Endothelial cell of umbilical vein (primary cell): ENCODE results near the gene MAPKAPK2. TPM values are rescaled to one million over a fixed set of nuclear protein-coding genes. Genes with fewer than 3 reads are reported as not detected.

Experiments
- BruUV-seq: library from RNA; stranded (reverse); fragments of 400-500 nt; replicated peaks from 2 replicates; lab custom pipeline; 2021; lab: Mats Ljungman, UMichigan
- CTCF ChIA-PET: fragments of 300-600, 350-600 bp; sonication (Branson Sonifier 250); formaldehyde crosslinking; loops from one replicate; lab custom pipeline; 2021; ENCODE audit warnings: antibody characterized with exemption, inconsistent platforms; lab: Charles Lee
- POLR2A ChIA-PET: fragments of 300-600, 350-600 bp; sonication (Branson Sonifier 250); formaldehyde crosslinking; loops from one replicate; lab custom pipeline; 2021; ENCODE audit warnings: antibody characterized with exemption, inconsistent platforms; lab: Charles Lee
- DNase-seq: peaks from one replicate; pipeline ENCODE4 v3.0.0-alpha.2; 2011; ENCODE audit warnings: low read depth, low spot score
- FAIRE-seq: peaks from 2 replicates; lab custom pipeline; 2011; peaks lifted over from hg19 to GRCh38; lab: Jason Lieb, UNC
- H2AFZ ChIP-seq: 2 replicates; pipeline ENCODE4 v1.6.0; 2012; ENCODE audit warnings: low read depth, low read length, control low read depth, inconsistent platforms
- H3K27ac ChIP-seq: 2 replicates; pipeline ENCODE4 v1.5.1; 2011; ENCODE audit warnings: low read depth, mild to moderate bottlenecking, control low read depth, low read length, moderate library complexity; ENCODE audit not compliant: insufficient read depth
- H3K27me3 ChIP-seq, 2 experiments: 2 replicates each; pipeline versions ENCODE4 v1.6.0 to v1.6.1; 2011; ENCODE audit warnings: low read length in 2 of 2, mixed read lengths in 1 of 2; ENCODE audit not compliant: control insufficient read depth in 2 of 2, insufficient read depth in 2 of 2
- H3K36me3 ChIP-seq, 2 experiments: 2 replicates in 1 of 2; 3 replicates in 1 of 2; pipeline ENCODE4 v1.5.1; 2011; ENCODE audit warnings: low read length in 2 of 2, mild to moderate bottlenecking in 1 of 2, moderate library complexity in 1 of 2; ENCODE audit not compliant: control insufficient read depth in 2 of 2, insufficient read depth in 2 of 2; ENCODE audit errors: extremely low read depth in 1 of 2
- H3K4me1 ChIP-seq: 3 replicates; pipeline ENCODE4 v1.5.1; 2011; ENCODE audit warnings: mild to moderate bottlenecking, low read length; ENCODE audit not compliant: control insufficient read depth, insufficient read depth; ENCODE audit errors: extremely low read depth
- H3K4me2 ChIP-seq: 2 replicates; pipeline ENCODE4 v1.6.1; 2011; ENCODE audit warnings: low read length, control low read depth, mixed read lengths; ENCODE audit not compliant: insufficient read depth
- H3K4me3 ChIP-seq, 3 experiments: fragments of 200-600 bp in 1 of 3; sonication (generic), shearing (Covaris generic) in 1 of 3; replicated peaks in 1 of 3; 2 replicates each; pipeline ENCODE4 v1.5.1; 2011 to 2016; ENCODE audit warnings: control low read depth in 3 of 3, low read length in 3 of 3, mild to moderate bottlenecking in 2 of 3, inconsistent platforms in 1 of 3, low read depth in 1 of 3, moderate library complexity in 1 of 3; ENCODE audit not compliant: insufficient read depth in 1 of 3
- H3K79me2 ChIP-seq: 2 replicates; pipeline ENCODE4 v1.6.0; 2012; ENCODE audit warnings: low read length, inconsistent platforms; ENCODE audit not compliant: control insufficient read depth, insufficient read depth
- H3K9ac ChIP-seq: replicated peaks from 2 replicates; pipeline ENCODE3; 2011; ENCODE audit warnings: low read length, control low read depth; ENCODE audit not compliant: insufficient read depth; ENCODE audit errors: extremely low read depth
- H3K9me1 ChIP-seq: replicated peaks from 3 replicates; pipeline ENCODE4 v1.6.0; 2011; ENCODE audit warnings: mild to moderate bottlenecking, low read length; ENCODE audit not compliant: control insufficient read depth, insufficient read depth; ENCODE audit errors: extremely low read depth
- H3K9me3 ChIP-seq: replicated peaks from 2 replicates; pipeline ENCODE4 v1.5.1; 2012; ENCODE audit warnings: low read length, inconsistent platforms; ENCODE audit not compliant: control insufficient read depth, insufficient read depth
- H4K20me1 ChIP-seq: replicated peaks from 2 replicates; pipeline ENCODE3; 2011; ENCODE audit warnings: mild to moderate bottlenecking, low read length; ENCODE audit not compliant: control insufficient read depth, insufficient read depth; ENCODE audit errors: extremely low read depth
- CTCF ChIP-seq, 2 donors: IDR thresholded peaks; 1 replicate in 1 of 2; 2 replicates in 1 of 2; pipeline ENCODE4 v1.5.1; 2011; ENCODE audit warnings: low read length in 2 of 2, mild to moderate bottlenecking in 2 of 2, moderate library complexity in 2 of 2, control low read depth in 1 of 2, inconsistent platforms in 1 of 2, low read depth in 1 of 2; ENCODE audit not compliant: insufficient read depth in 1 of 2; ENCODE audit errors: extremely low read depth in 1 of 2
- EZH2 ChIP-seq: IDR thresholded peaks from 2 replicates; pipeline ENCODE4 v1.6.1; 2012; ENCODE audit warnings: borderline replicate concordance, low read depth, mild to moderate bottlenecking, moderate library complexity, low read length, inconsistent platforms; ENCODE audit not compliant: severe bottlenecking
- FOS ChIP-seq: IDR thresholded peaks from 2 replicates; pipeline ENCODE4 v1.6.1; 2011; ENCODE audit warnings: mild to moderate bottlenecking, low read length, moderate library complexity, borderline replicate concordance; ENCODE audit not compliant: insufficient read depth
- GATA2 ChIP-seq: IDR thresholded peaks from 2 replicates; pipeline ENCODE4 v1.7.0; 2011; ENCODE audit warnings: low read depth, mild to moderate bottlenecking, moderate library complexity, mixed read lengths, low read length; ENCODE audit not compliant: insufficient read length, insufficient read depth
- JUN ChIP-seq: IDR thresholded peaks from 2 replicates; pipeline ENCODE4 v1.6.1; 2011; ENCODE audit warnings: borderline replicate concordance, low read depth; ENCODE audit not compliant: insufficient read length, insufficient read depth
- MAX ChIP-seq: IDR thresholded peaks from 2 replicates; pipeline ENCODE4 v1.6.1; 2011; ENCODE audit not compliant: insufficient read depth, insufficient read length
- MYC ChIP-seq: IDR thresholded peaks from one replicate; pipeline ENCODE4 v1.6.1; 2011; ENCODE audit warnings: mild to moderate bottlenecking, low read depth, low read length
- POLR2A ChIP-seq: IDR thresholded peaks from 2 replicates; pipeline ENCODE4 v1.6.1; 2012; ENCODE audit warnings: low read depth, mild to moderate bottlenecking, control low read depth, low read length
- POLR2AphosphoS5 ChIP-seq: IDR thresholded peaks from 2 replicates; pipeline ENCODE4 v1.6.1; 2012; ENCODE audit warnings: low read depth, mild to moderate bottlenecking, control low read depth, low read length, moderate library complexity; ENCODE audit not compliant: insufficient read depth
- dilution Hi-C: fragments of 300-500 bp; cut with MboI; formaldehyde crosslinking; loops from one replicate; pipeline ENCODE4 v1.15.0; 2019; ENCODE audit warnings: low sequenced_read_pairs; ENCODE audit not compliant: extremely low pct_ligation_motif_present
- intact Hi-C: fragments of 100-400 bp; cut with micrococcal nuclease; formaldehyde crosslinking; loops from one replicate; pipeline ENCODE4 v1.10.0; 2022
- polyA plus RNA-seq, 4 experiments: library from polyadenylated mRNA; depleted of rRNA in 3 of 4; stranded (reverse) in 3 of 4; unstranded in 1 of 4; fragments of >200 nt; gene quantifications; 2 replicates each; pipeline versions ENCODE4 v1.2.1 to v1.2.3, GENCODE V29; 2011 to 2012; ENCODE audit warnings: missing spikeins in 1 of 4
- total RNA-seq: library from RNA; stranded (reverse); gene quantifications from 2 replicates; pipeline ENCODE4 v1.2.3, GENCODE V29; 2021

MAPKAPK2 gene
- total and polyA plus RNA-seq, 2 donors (not counting 3 experiments of a cell fraction or from before 2014, with no cell fraction given) = 52.9 to 69.1 TPM

- FAIRE-seq (no peak), DNase-seq (no peak)
- no TSS peak for BruUV-seq
- H3K4me2 ChIP-seq = no peak overlapping the region
- no peaks in the 10 kb centered on the region for H3K9me1 ChIP-seq
- H3K4me1 ChIP-seq = no peaks in the 10 kb centered on the region
- peaks cover 80% of the 10 kb centered on the region for H3K79me2 ChIP-seq
- ChIA-PET POLR2A (no interaction called here), CTCF (interaction anchor here (0.6 to 1.1 kb wide), 2 partner anchors 25 to 87 kb away, joined by 3 to 4 read pairs; partner anchors contain the start of gene EIF2D)
- H3K4me3 ChIP-seq = no peak overlapping the region
- H3K27me3 ChIP-seq = no peaks in the 10 kb centered on the region
- no peak overlapping the region for H3K9ac ChIP-seq
- H3K36me3 ChIP-seq = peaks cover 0 to 3% of the 10 kb centered on the region in 2 experiments
- no peaks in the 10 kb centered on the region for H3K9me3 ChIP-seq
- H4K20me1 ChIP-seq = no peaks in the 10 kb centered on the region
- H2AFZ ChIP-seq = no peak overlapping the region
- TF ChIP-seq POLR2A = no peak
- no peak for TF ChIP-seq EZH2
- TF ChIP-seq FOS = no peak
- no peak for TF ChIP-seq POLR2AphosphoS5
- TF ChIP-seq GATA2 = no peak
- dilution Hi-C loops = no loop called here
- intact Hi-C loops = no loop called here
- H3K27ac ChIP-seq = no peak overlapping the region
Observed at GRCh38 chr1:206699626-206700025, 14.9 kb downstream of the MAPKAPK2 start.

- H3K4me3 ChIP-seq = no peak overlapping the region
- TF ChIP-seq POLR2AphosphoS5 = no peak
- TF ChIP-seq FOS = no peak
- no peak for TF ChIP-seq MAX
- TF ChIP-seq MYC = no peak
- TF ChIP-seq CTCF (IDR thresholded peaks at IDR 0.05; ENCODE audit: extremely low read depth in 1 of 2, insufficient read depth in 1 of 2, low read depth in 1 of 2, low read length in 2 of 2) = no peak
- no peak for TF ChIP-seq EZH2
- TF ChIP-seq JUN = no peak
- no peak for TF ChIP-seq POLR2A
- TF ChIP-seq GATA2 = no peak
- no peaks in the 10 kb centered on the region for H3K9me3 ChIP-seq
- intact Hi-C loops (no loop called here), dilution Hi-C loops (no loop called here)
- no peak overlapping the region for H3K9ac ChIP-seq
- DNase-seq = no peak
- CTCF ChIA-PET = interaction anchor here (1.0 to 1.5 kb wide), 3 partner anchors 13 to 35 kb away, joined by 3 to 4 read pairs (median 3); no protein-coding TSS in a partner anchor
- no peak for FAIRE-seq
- peaks cover 0 to 3% of the 10 kb centered on the region in 2 experiments for H3K36me3 ChIP-seq
- H3K27ac ChIP-seq = no peak overlapping the region
- peaks cover 80% of the 10 kb centered on the region for H3K79me2 ChIP-seq
- no peaks in the 10 kb centered on the region for H4K20me1 ChIP-seq
- H3K9me1 ChIP-seq = no peaks in the 10 kb centered on the region
- no peak overlapping the region for H2AFZ ChIP-seq
- H3K27me3 ChIP-seq = no peaks in the 10 kb centered on the region
- no TSS peak for BruUV-seq
- H3K4me2 ChIP-seq = no peak overlapping the region
- POLR2A ChIA-PET = no interaction called here
- H3K4me1 ChIP-seq = no peaks in the 10 kb centered on the region
Observed at GRCh38 chr1:206700445-206701036, 15.8 kb downstream of the MAPKAPK2 start.
